Ishikawa (cell line): ENCODE results near the gene SF3B6.

Source experiments
- EP300 ChIP-seq: IDR thresholded peaks from 2 replicates; pipeline ENCODE4 v1.6.1; 2012; ENCODE audit warnings: borderline replicate concordance
- TF ChIP-seq, protein P1 (sequence below): IDR thresholded peaks from 2 replicates; pipeline ENCODE4 v1.6.1; 2012; ENCODE audit warnings: low read depth, mild to moderate bottlenecking
- TF ChIP-seq, protein P2 (sequence below): IDR thresholded peaks from 2 replicates; pipeline ENCODE4 v1.6.1; 2012

DNA sequence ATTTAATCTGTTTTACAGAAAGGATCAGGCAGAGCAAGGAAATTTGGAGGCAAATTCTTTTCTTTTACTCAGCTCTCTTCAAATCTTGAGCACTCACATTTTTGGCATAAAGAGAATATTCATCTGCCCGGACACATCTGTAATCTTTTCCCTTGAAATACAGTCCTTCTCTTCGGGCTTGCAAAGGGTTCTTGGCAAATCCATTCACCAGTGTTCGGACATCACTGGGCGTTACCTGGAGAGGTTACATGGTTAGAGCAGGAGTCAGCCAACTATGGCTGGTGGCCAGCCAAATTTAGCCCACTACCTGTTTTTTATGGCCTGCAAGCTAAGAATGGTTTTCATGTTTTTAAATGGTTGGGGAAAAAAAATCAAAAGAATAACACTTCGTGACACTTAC lies 44.9 kb upstream of the SF3B6 start:
- TF ChIP-seq, protein P1, sequence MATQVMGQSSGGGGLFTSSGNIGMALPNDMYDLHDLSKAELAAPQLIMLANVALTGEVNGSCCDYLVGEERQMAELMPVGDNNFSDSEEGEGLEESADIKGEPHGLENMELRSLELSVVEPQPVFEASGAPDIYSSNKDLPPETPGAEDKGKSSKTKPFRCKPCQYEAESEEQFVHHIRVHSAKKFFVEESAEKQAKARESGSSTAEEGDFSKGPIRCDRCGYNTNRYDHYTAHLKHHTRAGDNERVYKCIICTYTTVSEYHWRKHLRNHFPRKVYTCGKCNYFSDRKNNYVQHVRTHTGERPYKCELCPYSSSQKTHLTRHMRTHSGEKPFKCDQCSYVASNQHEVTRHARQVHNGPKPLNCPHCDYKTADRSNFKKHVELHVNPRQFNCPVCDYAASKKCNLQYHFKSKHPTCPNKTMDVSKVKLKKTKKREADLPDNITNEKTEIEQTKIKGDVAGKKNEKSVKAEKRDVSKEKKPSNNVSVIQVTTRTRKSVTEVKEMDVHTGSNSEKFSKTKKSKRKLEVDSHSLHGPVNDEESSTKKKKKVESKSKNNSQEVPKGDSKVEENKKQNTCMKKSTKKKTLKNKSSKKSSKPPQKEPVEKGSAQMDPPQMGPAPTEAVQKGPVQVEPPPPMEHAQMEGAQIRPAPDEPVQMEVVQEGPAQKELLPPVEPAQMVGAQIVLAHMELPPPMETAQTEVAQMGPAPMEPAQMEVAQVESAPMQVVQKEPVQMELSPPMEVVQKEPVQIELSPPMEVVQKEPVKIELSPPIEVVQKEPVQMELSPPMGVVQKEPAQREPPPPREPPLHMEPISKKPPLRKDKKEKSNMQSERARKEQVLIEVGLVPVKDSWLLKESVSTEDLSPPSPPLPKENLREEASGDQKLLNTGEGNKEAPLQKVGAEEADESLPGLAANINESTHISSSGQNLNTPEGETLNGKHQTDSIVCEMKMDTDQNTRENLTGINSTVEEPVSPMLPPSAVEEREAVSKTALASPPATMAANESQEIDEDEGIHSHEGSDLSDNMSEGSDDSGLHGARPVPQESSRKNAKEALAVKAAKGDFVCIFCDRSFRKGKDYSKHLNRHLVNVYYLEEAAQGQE = no peak
- TF ChIP-seq, protein P2, sequence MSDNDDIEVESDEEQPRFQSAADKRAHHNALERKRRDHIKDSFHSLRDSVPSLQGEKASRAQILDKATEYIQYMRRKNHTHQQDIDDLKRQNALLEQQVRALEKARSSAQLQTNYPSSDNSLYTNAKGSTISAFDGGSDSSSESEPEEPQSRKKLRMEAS = no peak
- no peak for TF ChIP-seq EP300
